Activated naive CD4-positive, alpha-beta T cell treated with anti-CD3 and anti-CD28 coated beads, Interleukin-2, amount 50 U/mL, for 16 hours (primary cell): Measurements from ENCODE around the gene FGF16.
"Not testable (repeated sequence)": the region's sequence is repeated elsewhere in the genome, so short reads cannot be mapped to it uniquely, and the experiment has no call there.

Source experiments
- DNase-seq: peaks from one replicate; pipeline ENCODE4 v3.0.0-alpha.2; 2020

The FGF16 gene

GRCh38 chrX:77446908-77447652, at the start of gene FGF16:
FGF16 (plus strand) TSS chrX:77447389; CDS start chrX:77447675, 286 bp downstream.
- DNase-seq: peak; percentile 14

DNA sequence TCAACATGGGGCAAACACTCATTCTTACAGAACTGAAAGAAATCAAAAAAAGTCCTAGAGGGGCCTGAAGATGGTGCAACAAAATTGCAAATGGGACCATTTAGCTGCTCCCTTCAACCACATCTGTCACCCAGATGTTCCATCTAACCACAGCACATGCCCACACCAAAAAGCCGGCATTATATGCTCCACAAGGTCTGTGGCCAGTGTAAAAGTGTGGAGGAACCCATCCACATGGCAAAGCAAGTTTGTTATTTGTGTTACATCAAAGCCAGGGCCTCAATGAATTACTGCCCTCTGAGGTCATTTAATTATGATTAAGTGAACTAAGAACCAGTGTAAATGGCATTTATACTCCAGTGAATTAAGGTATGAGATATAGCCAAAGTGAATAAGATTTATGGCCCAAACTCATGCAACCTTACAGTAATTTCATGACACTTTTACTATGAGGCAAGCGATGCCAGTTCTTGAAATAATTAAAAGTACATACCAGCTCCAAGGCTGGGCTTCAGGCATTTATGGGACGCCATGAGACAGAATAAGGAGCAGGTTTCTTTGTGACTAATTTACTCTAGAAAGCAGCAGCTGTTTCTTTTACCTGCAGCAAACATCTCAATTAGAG, 48.7 kb upstream of the FGF16 start:
- no peak for DNase-seq

DNA sequence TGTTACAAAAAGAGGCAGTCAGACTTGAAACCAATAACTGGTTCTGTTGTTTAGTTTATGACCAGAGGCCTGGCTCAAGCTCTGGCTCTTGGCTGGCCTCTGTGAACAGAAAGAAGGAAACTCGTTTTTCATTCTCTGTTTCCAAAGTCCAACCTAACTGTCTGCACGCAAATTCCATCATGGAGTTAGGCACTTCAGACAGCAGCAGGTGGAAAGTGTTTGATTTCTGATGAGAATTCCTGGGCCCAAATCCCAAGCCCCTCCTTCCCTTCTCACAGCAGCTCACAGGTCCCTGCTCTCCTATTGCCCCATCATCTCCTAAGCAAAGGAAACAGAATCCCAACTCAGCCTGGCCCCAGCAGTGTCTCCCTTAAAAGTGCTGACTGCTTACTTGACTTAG, 42.8 kb upstream of the FGF16 start:
- DNase-seq: no peak

- not testable (repeated sequence) for DNase-seq
Observed at GRCh38 chrX:77407821-77408220, 39.4 kb upstream of the FGF16 start.

GRCh38 chrX:77412631-77413030, 34.6 kb upstream of the FGF16 start:
- DNase-seq: no peak

GRCh38 chrX:77415161-77415560, 32.0 kb upstream of the FGF16 start:
- DNase-seq: no peak

GRCh38 chrX:77415882-77416281, 31.3 kb upstream of the FGF16 start:
- DNase-seq: no peak

DNA sequence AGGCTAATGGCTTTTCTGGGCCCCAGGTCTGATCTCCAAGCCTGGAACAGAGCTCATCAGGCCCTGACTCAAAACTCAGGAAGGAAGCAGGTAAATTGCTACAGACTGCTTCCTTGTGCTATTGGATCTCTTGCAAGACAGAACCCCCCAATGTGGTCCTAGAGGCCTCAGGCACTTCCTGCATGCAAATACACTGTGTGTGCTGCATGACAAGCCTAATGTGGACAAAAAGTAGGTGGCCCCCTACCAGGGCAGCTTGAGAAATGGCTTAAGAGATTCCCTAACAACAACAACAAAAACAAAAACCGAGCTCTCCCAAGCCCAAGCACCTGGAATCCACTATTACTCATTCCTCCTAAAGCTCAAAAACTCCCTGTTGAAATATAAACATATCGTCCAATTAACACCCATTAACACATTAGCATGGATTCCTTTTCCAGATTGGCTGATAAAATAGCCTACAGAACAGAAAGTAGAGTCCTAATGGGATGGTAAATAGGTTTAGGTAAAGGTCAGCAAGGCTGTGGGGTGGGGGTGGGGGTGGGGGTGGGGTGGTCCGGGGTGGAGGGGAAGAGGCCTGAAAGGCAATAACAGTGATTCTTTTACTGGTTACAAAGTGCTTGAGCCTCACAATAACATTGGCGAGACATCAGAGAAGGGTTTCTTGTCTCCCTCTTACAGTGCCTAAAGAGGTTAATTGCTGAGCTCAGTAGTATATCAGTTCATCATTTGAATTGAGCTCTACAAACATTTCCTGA, 24.1 kb upstream of the FGF16 start:
- no peak for DNase-seq

DNA sequence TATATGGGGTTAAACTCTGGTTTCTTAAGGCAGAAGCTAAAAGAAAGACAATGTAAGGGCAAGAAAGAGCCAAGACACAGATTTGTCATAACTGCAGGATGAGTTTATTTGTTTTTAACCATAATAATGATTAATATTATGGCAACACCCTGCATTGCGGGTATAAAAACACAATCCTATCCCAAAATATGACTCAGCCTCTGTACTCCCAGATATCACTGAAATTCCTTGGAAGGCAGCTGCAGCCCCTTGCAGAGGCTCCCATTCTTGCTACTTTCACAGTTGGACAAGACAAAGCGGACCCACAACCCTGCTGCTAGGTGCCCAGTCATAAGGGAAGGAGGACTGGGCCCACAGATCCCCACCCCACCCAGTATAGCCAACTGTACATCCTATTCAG, 20.4 kb upstream of the FGF16 start:
- DNase-seq: no peak

- no peak for DNase-seq
Observed at GRCh38 chrX:77427611-77428010, 19.6 kb upstream of the FGF16 start.

GRCh38 chrX:77428551-77428950, 18.6 kb upstream of the FGF16 start:
- no peak for DNase-seq

GRCh38 chrX:77431227-77431626, 16.0 kb upstream of the FGF16 start:
- DNase-seq: no peak

- no peak for DNase-seq
Observed at GRCh38 chrX:77433001-77433400, 14.2 kb upstream of the FGF16 start.

DNA sequence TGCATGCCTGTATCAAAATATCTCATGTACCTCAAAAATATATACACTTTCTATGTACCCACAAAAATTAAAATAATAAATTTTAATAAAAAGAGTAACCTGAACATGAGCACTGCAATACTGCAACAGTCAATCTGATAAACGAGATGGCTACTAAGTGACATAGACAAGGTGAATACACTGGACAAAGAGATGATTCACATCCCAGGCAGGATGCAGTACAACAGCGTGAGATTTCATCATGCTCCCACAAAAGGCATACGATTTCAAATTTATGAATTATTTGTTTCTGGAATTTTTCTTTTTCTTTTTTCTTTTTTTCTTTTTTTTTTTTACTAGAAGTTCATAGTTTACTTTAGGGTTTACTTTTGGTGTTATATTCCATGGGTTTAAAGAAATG, 12.2 kb upstream of the FGF16 start:
- no peak for DNase-seq

DNA sequence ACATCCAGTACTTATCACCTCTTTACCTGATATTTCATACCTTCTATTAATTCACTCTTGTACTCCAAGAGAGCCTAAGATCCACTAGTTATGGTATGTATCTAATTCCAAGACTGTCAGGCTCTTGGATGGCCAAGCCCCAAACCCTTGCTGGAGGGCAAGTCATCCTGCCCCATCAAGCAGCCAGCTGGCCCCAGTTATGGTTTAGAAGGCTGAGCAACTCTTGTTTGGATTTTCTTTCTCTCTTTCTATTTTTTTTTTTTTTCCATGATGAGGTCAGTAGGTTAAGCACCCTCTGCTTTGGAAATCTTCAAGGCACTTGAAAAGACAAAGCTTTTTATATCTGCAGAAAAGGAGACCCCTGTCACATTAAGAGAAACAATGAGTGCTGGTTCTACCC, 10.9 kb upstream of the FGF16 start:
- no peak for DNase-seq

DNA sequence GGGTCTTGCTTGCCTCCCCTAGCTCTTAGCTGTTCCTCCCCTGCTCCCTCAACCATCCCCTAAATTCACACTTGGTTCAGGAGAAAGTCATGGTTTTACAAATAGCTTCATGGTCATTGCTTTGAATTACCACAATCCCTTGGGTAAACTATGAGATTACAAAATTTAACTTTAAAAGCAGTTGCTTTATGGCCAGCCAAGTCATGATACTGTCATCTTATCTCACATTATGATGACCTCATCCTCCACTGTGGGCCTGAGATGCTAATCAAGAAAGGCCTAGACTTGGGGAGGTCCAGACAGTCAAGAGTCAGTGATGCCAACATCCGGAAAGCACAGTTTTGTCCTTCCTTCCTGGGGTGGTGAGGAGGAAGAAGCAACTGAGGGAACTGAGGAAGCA, 10.5 kb upstream of the FGF16 start:
- no peak for DNase-seq

DNA sequence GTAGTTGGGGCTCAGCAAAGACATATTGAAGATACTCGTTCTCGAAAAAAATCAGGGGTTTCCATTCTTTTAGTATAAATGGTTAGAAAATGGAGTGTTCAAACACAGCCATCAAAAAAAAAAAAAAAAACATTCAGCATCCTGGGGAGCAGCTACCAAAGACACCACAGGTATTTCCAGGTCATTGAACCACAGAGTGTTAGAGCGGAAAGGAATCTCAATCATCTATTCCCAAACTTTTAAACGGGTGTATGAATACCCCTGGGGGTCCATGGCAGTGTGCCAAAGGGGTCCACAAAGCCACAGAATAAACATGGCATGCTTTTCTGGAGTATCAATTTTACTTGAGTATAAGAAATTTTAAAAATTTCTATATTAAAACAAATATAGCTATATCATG, 6.9 kb upstream of the FGF16 start:
- no peak for DNase-seq

DNA sequence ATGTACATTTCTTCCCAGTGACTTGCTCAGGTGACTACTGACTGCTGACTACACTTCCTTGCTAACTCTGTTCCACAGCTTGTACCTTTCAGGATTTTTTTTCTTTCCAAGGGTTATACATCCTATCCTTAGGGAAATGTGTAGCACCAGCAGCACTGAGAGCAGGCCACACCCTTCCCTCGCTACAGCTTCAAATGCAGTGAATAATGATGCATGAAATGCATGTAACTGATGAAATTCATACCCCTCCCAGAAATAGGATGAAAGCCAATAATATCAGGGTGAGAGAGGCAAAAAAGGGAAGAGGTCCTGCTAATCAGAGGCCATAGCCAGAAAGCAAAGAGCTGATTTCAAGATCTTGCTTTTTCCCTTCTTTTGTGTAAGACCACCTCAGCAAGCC, 6.2 kb upstream of the FGF16 start:
- DNase-seq: no peak

GRCh38 chrX:77441479-77441878, 5.7 kb upstream of the FGF16 start:
- DNase-seq: no peak

DNA sequence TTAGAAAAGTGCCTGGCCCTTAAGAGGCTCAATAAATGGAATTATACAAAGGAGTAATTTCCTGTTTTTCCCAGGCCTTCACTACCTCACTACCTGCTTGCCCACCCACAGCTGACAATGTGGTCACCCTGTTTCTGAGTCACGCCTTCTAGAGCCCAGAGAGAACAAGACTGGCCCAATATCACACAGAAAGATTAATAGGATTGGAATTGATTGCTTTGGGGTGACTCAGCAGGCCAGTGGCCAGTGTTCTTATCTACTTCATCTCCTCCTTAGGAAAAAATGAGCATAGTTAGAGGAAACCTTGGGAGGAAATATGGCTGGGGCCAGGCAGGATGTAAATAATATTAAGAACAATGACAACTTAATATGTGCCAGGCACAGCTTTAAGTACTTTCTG, 4.5 kb upstream of the FGF16 start:
- DNase-seq: no peak

GRCh38 chrX:77444075-77444474, 3.1 kb upstream of the FGF16 start:
- no peak for DNase-seq

- no peak for DNase-seq
Observed at GRCh38 chrX:77444545-77444944, 2.6 kb upstream of the FGF16 start.

- no peak for DNase-seq
Observed at GRCh38 chrX:77446029-77446585, 1.1 kb upstream of the FGF16 start.
